ENCODE measurements around the gene RPS6KA5.

DNA sequence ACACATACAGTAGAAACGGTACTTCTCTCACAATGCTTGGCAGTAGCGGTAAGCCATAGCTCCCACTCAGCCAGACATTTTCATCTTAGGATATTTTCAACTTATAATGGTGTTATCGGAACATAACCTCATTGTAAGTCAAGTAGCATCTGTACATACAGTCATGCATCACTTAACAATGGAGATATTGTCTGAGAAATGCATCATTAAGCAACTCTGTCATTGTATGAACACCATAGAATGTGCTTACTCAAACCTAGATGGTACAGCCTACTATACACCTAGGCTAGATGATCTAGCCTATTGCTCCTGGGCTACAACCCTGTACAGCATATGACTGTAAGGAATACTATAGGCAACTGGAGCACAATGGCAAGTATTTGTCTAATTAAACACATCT, 40.8 kb downstream of the RPS6KA5 start:
- no peak for TF ChIP-seq POLR2AphosphoS5 (IDR thresholded peaks at IDR 0.05)
- TF ChIP-seq, protein P1, sequence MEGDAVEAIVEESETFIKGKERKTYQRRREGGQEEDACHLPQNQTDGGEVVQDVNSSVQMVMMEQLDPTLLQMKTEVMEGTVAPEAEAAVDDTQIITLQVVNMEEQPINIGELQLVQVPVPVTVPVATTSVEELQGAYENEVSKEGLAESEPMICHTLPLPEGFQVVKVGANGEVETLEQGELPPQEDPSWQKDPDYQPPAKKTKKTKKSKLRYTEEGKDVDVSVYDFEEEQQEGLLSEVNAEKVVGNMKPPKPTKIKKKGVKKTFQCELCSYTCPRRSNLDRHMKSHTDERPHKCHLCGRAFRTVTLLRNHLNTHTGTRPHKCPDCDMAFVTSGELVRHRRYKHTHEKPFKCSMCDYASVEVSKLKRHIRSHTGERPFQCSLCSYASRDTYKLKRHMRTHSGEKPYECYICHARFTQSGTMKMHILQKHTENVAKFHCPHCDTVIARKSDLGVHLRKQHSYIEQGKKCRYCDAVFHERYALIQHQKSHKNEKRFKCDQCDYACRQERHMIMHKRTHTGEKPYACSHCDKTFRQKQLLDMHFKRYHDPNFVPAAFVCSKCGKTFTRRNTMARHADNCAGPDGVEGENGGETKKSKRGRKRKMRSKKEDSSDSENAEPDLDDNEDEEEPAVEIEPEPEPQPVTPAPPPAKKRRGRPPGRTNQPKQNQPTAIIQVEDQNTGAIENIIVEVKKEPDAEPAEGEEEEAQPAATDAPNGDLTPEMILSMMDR (IDR thresholded peaks at IDR 0.05), result no peak
- TF ChIP-seq POLR2A (IDR thresholded peaks at IDR 0.05), result no peak
